ENCODE results near the gene IGFBP2.

DNA sequence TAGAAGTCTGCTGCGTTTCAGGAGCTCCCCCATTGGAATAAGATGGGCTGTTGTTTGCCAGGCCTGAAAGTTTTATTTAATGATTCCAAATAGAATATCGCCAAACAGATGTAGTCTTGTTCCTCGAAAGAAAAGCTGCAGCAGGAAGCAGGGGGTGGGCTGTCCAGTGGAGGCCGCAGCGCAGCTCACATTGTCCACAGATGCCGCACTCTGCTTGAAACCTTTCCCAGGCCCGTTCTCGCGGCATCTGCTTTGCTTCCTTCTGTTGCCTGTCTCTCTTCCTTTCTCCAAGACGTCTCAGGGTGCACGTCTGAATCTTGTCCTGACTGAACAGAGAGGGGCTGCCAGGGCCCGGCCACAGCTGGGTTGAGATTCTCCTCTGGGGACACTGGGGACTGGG lies 12.4 kb upstream of the IGFBP2 start:
- TF ChIP-seq POLR2AphosphoS5 (IDR thresholded peaks at IDR 0.05) (no peak), POLR2A (IDR thresholded peaks at IDR 0.05) (no peak), EP300 (IDR thresholded peaks at IDR 0.05; ENCODE audit: low read depth) (no peak)
- TF ChIP-seq, protein P1, sequence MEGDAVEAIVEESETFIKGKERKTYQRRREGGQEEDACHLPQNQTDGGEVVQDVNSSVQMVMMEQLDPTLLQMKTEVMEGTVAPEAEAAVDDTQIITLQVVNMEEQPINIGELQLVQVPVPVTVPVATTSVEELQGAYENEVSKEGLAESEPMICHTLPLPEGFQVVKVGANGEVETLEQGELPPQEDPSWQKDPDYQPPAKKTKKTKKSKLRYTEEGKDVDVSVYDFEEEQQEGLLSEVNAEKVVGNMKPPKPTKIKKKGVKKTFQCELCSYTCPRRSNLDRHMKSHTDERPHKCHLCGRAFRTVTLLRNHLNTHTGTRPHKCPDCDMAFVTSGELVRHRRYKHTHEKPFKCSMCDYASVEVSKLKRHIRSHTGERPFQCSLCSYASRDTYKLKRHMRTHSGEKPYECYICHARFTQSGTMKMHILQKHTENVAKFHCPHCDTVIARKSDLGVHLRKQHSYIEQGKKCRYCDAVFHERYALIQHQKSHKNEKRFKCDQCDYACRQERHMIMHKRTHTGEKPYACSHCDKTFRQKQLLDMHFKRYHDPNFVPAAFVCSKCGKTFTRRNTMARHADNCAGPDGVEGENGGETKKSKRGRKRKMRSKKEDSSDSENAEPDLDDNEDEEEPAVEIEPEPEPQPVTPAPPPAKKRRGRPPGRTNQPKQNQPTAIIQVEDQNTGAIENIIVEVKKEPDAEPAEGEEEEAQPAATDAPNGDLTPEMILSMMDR (IDR thresholded peaks at IDR 0.05) = no peak
